ENCODE results near the gene SH3GLB1.

SH3GLB1 gene

GRCh38 chr1:86774305-86775295 lies 70.2 kb downstream of the SH3GLB1 start:
- peak; percentile 94 for DNase-seq

- DNase-seq = peak; percentile 68
Measured at GRCh38 chr1:86775395-86775794, 71.0 kb downstream of the SH3GLB1 start.

- no peak for DNase-seq
Measured at GRCh38 chr1:86776108-86776507, 71.7 kb downstream of the SH3GLB1 start.

- peak; percentile 60 for DNase-seq
Measured at GRCh38 chr1:86778569-86779239, 74.3 kb downstream of the SH3GLB1 start.

GRCh38 chr1:86779308-86780191 lies 75.2 kb downstream of the SH3GLB1 start:
- no peak for DNase-seq

GRCh38 chr1:86782482-86782881 lies 78.1 kb downstream of the SH3GLB1 start:
- DNase-seq = no peak

- no peak for DNase-seq
Measured at GRCh38 chr1:86787621-86788020, 83.2 kb downstream of the SH3GLB1 start.

GRCh38 chr1:86788300-86789206 lies 84.2 kb downstream of the SH3GLB1 start:
- DNase-seq = peak; percentile 88

GRCh38 chr1:86795316-86795715 lies 90.9 kb downstream of the SH3GLB1 start:
- DNase-seq = no peak
